MM.1S (cell line): ENCODE results near the gene ORMDL1.

Source experiments
- DNase-seq: peaks from one replicate; pipeline ENCODE4 v3.0.0-alpha.2; 2015
- H2AFZ ChIP-seq: fragments of 300-600 bp; sonication (generic); 2 replicates; pipeline ENCODE4 v1.6.0; 2016; ENCODE audit warnings: antibody characterized with exemption, low read length
- H3F3A ChIP-seq: fragments of 300-600 bp; sonication (generic); 2 replicates; pipeline ENCODE4 v1.6.1; 2016; ENCODE audit warnings: mild to moderate bottlenecking, antibody characterized with exemption, low read length, moderate library complexity, mixed read lengths; ENCODE audit not compliant: insufficient read depth
- H3K27ac ChIP-seq: fragments of 300-600 bp; sonication (generic); 2 replicates; pipeline ENCODE4 v1.5.1; 2016; ENCODE audit warnings: mild to moderate bottlenecking, low read length
- H3K27me3 ChIP-seq: fragments of 300-600 bp; sonication (generic); replicated peaks from 2 replicates; pipeline ENCODE4 v1.6.0; 2016; ENCODE audit warnings: low read length; ENCODE audit not compliant: insufficient read depth
- H3K36me3 ChIP-seq: fragments of 300-600 bp; sonication (generic); replicated peaks from 2 replicates; pipeline ENCODE4 v1.6.1; 2016; ENCODE audit warnings: mild to moderate bottlenecking, low read length, mixed read lengths; ENCODE audit not compliant: insufficient read depth
- H3K4me1 ChIP-seq: fragments of 300-600 bp; sonication (generic); 2 replicates; pipeline ENCODE4 v1.6.1; 2016; ENCODE audit warnings: low read length, mixed read lengths
- H3K4me2 ChIP-seq: fragments of 300-600 bp; sonication (generic); 2 replicates; pipeline ENCODE4 v1.6.0; 2016; ENCODE audit warnings: low read depth, low read length
- H3K4me3 ChIP-seq: fragments of 300-600 bp; sonication (generic); 2 replicates; pipeline ENCODE4 v1.5.1; 2016; ENCODE audit warnings: low read length, mixed read lengths
- H3K79me2 ChIP-seq: fragments of 300-600 bp; sonication (generic); 2 replicates; pipeline ENCODE4 v1.6.1; 2016; ENCODE audit warnings: mixed run types, low read length, mixed read lengths
- H3K9ac ChIP-seq: fragments of 300-600 bp; sonication (generic); 2 replicates; pipeline ENCODE4 v1.6.1; 2016; ENCODE audit warnings: low read length, mixed read lengths
- H3K9me2 ChIP-seq: fragments of 300-600 bp; sonication (generic); replicated peaks from 2 replicates; pipeline ENCODE4 v1.6.1; 2016; ENCODE audit warnings: mild to moderate bottlenecking, low read length, mixed read lengths; ENCODE audit not compliant: insufficient read depth
- H3K9me3 ChIP-seq: fragments of 300-600 bp; sonication (generic); replicated peaks from 2 replicates; pipeline ENCODE4 v1.6.1; 2016; ENCODE audit warnings: mild to moderate bottlenecking, low read length, mixed read lengths; ENCODE audit not compliant: insufficient read depth
- H4K20me1 ChIP-seq: fragments of 300-600 bp; sonication (generic); 2 replicates; pipeline ENCODE4 v1.6.1; 2016; ENCODE audit warnings: mild to moderate bottlenecking, low read length, moderate library complexity, mixed read lengths; ENCODE audit not compliant: insufficient read depth
- EZH2 ChIP-seq: fragments of 300-600 bp; sonication (generic); optimal IDR thresholded peaks from 2 replicates; pipeline ENCODE3; 2017; ENCODE audit warnings: low read depth, mild to moderate bottlenecking, antibody characterized with exemption, low read length, mixed read lengths
- EZH2phosphoT487 ChIP-seq: fragments of 300-600 bp; sonication (generic); IDR thresholded peaks from 2 replicates; pipeline ENCODE4 v1.6.1; 2018; ENCODE audit warnings: antibody characterized with exemption, low read length
- TF ChIP-seq, protein P1 (sequence below): fragments of 300-600 bp; sonication (generic); IDR thresholded peaks from 2 replicates; pipeline ENCODE4 v1.5.1; 2016; ENCODE audit warnings: antibody characterized with exemption, low read length, mixed read lengths

Gene ORMDL1

DNA sequence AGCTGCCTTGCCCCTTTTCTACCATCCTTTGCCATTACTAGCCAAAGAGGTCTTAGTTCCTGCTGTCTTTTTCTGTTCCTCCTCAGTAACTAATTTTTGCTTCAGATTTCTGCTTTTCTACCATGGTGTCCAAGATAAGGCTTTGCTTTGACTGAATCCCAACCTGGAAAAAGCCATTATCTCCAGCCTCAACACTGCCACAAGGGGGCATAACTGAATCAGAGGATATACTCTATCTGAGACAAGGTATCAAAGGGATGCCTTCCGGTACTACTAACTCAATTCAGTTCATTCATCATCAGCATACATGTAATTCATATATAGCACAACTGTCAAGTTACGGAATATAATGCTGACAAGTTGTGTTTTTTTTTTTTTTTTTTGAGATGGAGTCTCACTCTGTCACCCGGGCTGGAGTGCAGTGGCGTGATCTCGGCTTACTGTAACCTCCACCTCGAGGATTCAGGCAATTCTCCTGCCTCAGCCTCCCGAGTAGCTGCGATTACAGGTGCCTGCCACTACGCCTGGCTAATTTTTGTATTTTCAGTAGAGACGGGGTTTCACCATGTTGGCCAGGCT is 33.0 kb downstream of the ORMDL1 start:
- H3K4me3 ChIP-seq: no peak overlapping the region
- H3K27ac ChIP-seq: no peak overlapping the region
- no peaks in the 10 kb centered on the region for H3F3A ChIP-seq
- no peak overlapping the region for H3K9ac ChIP-seq
- H3K36me3 ChIP-seq: no peaks in the 10 kb centered on the region
- H3K27me3 ChIP-seq: no peaks in the 10 kb centered on the region
- H3K9me3 ChIP-seq: no peaks in the 10 kb centered on the region
- no peaks in the 10 kb centered on the region for H3K79me2 ChIP-seq
- DNase-seq: peak; percentile 36
- no peaks in the 10 kb centered on the region; the same call in 1 of the 2 replicates for H3K4me1 ChIP-seq
- no peak overlapping the region for H3K4me2 ChIP-seq
- no peak for TF ChIP-seq EZH2
- TF ChIP-seq, protein P1, sequence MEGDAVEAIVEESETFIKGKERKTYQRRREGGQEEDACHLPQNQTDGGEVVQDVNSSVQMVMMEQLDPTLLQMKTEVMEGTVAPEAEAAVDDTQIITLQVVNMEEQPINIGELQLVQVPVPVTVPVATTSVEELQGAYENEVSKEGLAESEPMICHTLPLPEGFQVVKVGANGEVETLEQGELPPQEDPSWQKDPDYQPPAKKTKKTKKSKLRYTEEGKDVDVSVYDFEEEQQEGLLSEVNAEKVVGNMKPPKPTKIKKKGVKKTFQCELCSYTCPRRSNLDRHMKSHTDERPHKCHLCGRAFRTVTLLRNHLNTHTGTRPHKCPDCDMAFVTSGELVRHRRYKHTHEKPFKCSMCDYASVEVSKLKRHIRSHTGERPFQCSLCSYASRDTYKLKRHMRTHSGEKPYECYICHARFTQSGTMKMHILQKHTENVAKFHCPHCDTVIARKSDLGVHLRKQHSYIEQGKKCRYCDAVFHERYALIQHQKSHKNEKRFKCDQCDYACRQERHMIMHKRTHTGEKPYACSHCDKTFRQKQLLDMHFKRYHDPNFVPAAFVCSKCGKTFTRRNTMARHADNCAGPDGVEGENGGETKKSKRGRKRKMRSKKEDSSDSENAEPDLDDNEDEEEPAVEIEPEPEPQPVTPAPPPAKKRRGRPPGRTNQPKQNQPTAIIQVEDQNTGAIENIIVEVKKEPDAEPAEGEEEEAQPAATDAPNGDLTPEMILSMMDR: peak; percentile 66
- no peaks in the 10 kb centered on the region for H3K9me2 ChIP-seq
- H4K20me1 ChIP-seq: no peaks in the 10 kb centered on the region
- H2AFZ ChIP-seq: no peak overlapping the region

DNA sequence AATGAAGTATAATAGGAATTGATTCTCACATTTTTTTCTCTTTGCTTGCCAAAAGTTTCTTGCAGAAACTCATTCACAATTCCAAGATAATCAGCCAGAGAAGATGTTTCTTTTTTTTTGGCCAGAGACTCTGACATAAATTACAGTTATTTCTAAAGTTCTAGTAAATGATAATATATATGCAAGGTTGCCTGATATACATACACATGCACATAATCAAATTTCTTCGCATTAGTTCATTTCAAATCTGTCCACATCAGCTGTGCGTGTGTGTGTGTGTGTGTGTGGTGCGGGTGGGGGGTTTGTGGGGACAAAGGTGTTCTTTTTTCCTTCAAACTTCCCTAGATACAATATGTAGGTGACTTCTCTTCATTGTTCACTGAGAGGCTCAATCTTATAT is 54.7 kb downstream of the ORMDL1 start:
- no peak for DNase-seq
- Histone ChIP-seq H3K4me1 (no peaks in the 10 kb centered on the region), H3F3A (no peaks in the 10 kb centered on the region), H3K27me3 (no peaks in the 10 kb centered on the region), H3K79me2 (no peaks in the 10 kb centered on the region), H3K9me2 (no peaks in the 10 kb centered on the region), H3K9me3 (no peaks in the 10 kb centered on the region), H2AFZ (no peak overlapping the region), H4K20me1 (no peaks in the 10 kb centered on the region), H3K36me3 (no peaks in the 10 kb centered on the region), H3K9ac (no peak overlapping the region), H3K4me3 (no peak overlapping the region), H3K27ac (no peak overlapping the region), H3K4me2 (no peak overlapping the region)
- TF ChIP-seq EZH2: no peak
- TF ChIP-seq, protein P1: no peak
- TF ChIP-seq EZH2phosphoT487: no peak

DNA sequence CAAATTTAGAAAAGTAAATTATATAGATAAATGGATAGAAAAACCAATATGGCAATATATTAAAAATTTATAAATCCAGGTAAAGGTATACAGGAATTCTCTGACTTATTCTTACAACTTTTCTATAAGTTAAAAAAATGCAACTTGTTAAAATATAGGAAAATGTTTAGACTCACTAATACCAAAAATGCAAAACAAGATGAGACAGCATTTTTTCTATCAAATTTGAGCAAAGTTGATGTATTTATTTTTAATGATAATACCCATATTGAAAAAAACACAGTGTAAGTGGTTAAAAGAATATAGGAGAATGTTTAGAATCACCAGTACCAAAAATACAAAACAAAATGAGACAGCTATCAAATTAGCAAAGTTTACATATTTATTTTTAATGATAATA is 57.3 kb downstream of the ORMDL1 start:
- Histone ChIP-seq H3K36me3 (no peaks in the 10 kb centered on the region), H4K20me1 (no peaks in the 10 kb centered on the region), H3K4me2 (no peak overlapping the region), H2AFZ (no peak overlapping the region), H3K4me3 (no peak overlapping the region), H3K4me1 (no peaks in the 10 kb centered on the region), H3K9me3 (no peaks in the 10 kb centered on the region), H3K27ac (no peak overlapping the region), H3K9me2 (no peaks in the 10 kb centered on the region), H3K27me3 (no peaks in the 10 kb centered on the region), H3F3A (no peaks in the 10 kb centered on the region), H3K79me2 (no peaks in the 10 kb centered on the region), H3K9ac (no peak overlapping the region)
- DNase-seq: no peak
- TF ChIP-seq, protein P1: no peak
- TF ChIP-seq EZH2 (no peak), EZH2phosphoT487 (no peak)
